OCI-LY1 (cell line): ENCODE data around the gene PRTG.

Source experiments
- CTCF ChIP-seq: fragments of 200-600 bp; sonication (generic), shearing (Covaris generic); IDR thresholded peaks from 2 replicates; pipeline ENCODE4 v1.5.1; 2017; ENCODE audit warnings: mild to moderate bottlenecking, antibody characterized with exemption, low read length, moderate library complexity, mixed read lengths
- EZH2 ChIP-seq: fragments of 200-600 bp; sonication (generic), shearing (Covaris generic); IDR thresholded peaks from 2 replicates; pipeline ENCODE4 v1.8.0; 2017; ENCODE audit warnings: borderline replicate concordance, mixed run types, mild to moderate bottlenecking, antibody characterized with exemption, low read length, moderate library complexity, mixed read lengths

GRCh38 chr15:55694652-55695150 is 48.3 kb downstream of the PRTG start:
- TF ChIP-seq CTCF (no peak), EZH2 (no peak)
